ENCODE data around the gene NUP214.

The NUP214 gene

DNA sequence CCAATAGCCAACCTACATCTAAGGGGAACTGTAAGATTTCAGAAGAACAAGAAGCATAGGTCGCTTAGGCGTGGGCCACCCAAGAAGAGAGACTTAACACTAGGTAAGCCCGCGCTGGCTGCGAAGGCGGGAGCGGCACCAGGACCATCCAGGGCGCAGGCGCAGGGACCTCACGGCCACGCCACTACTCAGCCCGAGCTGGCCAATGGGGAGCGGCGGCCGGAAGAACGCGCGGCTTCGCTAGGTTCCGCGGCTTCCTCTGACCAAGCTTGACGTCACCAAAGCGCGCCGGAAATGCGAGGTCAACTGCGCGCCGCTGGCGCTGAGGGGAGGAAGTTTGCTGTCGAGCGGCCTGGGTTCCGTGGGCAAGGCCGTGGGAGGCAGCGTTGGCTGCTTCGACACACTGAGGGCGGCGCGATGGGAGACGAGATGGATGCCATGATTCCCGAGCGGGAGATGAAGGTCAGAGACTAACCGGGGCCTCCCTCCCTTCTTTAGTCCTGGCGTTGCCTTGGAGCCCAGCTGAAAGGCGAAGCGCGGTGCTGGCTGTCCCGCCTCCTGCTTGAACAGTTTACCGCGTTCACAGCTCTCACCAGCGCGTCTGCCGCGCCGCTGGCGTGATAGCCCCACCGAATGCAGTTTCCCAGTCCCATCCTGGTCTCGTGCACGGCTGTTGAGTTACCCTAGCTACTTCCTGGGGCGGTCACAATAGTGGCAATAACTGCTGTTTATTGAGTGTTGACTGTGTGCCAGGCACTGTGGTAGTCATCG, at the start of gene NUP214:
TSS of gene NUP214 (plus strand) at position 299 of the 771 bp plus-strand sequence. CDS start at position 418, 119 bp downstream.
- peak; percentile 97 for DNase-seq (ENCODE audit: low spot score)

DNA sequence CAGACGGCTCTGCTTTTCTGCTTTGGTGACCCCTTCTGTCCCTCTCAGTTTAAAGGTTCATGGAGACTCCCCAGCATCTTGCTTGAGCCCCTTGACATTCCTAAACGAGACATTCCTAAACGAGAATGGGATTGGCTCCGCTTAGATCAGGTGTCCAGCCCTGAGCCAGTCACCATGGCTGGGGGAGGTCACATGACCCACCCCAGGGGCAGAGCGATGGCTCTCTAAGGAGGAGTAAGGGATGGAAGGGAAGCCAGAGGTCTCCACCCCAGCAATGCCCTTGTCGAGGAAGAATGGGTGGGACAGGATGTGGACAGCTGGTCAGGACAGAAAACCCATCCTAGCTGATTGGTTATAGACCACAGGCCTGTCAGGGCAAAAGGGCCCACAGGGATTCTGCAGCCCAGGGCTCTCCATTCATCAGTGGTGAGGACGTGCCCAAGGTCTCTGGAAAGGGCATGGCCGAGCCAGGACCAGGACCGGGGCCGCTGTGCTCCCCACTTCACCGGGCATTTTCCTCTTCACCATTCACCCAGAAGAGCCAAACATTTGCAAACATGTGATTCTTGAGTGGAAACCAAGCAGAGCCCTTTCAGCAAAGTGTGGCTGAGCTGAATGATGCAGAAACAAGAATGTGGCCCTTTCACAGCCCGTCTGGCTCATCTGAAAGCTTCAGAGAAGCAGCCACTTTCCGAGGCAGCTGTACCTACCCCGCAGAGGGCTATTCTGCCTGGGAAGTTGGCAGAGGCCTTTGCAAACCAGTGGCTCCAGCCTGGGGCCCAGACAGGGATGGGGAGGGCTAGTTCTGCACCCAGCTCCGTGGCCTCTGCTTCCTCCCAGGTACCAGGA, 48.8 kb upstream of the NUP214 start:
- DNase-seq (ENCODE audit: low spot score) = no peak

DNA sequence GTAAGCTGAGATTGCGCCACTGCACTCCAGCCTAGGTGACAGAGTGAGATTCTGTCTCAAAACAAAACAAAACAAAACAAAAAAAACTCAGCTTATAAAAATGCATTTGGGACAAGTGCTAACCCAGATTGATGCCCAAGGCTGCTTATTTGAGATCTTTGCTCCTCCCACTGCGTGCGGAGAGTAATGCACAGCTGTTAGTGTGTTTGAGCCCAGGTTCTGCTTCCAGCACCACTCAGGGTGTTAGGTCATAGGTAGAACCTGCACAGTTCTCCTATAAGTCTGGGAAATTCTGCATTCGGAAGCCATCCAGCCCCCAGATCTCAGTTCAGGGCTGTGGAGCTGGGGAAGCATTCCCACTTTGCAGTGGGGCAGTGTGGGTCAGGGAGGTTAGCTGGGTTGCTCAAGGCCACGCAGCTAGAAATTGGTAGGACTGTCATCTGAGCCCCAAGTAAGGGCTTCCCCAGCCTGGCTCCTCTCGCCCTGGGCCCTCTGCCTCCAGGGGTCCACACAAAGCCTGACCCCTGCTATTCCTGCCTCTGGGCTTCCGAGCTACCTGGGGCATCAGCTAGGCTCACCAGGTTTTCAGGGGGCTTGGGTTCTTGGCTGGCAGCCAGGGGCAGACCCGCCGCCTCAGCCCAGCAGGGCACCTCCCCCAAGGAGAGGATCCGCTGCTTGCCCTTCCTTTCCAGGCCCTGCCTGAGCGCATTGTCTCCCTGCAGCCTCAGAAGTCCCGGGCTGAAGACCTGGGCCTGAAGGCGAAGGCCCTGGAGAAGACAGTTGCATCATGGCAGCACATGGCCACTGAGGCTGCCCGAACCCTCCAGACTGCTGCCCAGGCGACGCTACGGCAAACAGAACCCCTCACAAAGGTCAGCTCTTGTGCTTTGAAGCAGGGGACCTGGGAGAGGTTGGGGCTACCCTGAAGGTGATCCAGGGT, 46.7 kb upstream of the NUP214 start:
- DNase-seq (ENCODE audit: low spot score) = no peak

DNA sequence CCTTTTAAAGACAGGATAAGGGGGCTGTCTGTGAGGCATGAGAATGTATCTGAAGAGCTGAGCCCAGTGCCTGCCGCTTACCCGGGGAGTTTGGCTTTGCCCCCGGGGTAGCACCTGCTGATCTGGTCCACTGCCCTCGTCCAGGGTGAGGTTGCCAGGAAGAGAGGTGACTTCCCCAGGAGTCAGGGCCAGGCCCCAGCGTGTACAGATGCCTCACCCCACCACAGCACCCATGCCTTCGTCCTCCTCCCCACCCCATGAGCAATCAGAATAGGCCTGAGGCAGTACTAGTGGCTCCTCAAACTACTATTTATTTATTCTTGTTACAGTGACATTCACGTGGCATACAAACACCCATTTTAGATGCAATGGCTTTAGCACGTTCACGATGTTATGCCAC, 44.8 kb upstream of the NUP214 start:
- DNase-seq (ENCODE audit: low spot score) = no peak

DNA sequence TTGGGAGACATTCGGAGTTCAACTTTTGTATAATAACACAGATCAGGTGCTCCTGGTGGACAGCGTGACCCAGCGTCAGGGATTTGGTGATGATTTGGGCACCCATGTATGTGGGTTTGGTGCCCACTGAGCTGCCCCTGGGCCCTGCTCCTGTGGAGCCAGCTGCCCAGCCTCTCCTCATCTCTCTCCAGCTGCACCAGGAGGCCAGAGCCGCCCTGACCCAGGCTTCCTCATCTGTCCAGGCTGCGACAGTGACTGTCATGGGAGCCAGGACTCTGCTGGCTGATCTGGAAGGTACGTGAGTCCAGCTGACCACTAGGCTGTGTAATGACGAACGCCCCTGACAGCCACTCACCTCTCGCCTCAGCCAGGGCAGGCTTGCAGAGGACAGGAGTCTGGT, 43.5 kb upstream of the NUP214 start:
- no peak for DNase-seq (ENCODE audit: low spot score)

DNA sequence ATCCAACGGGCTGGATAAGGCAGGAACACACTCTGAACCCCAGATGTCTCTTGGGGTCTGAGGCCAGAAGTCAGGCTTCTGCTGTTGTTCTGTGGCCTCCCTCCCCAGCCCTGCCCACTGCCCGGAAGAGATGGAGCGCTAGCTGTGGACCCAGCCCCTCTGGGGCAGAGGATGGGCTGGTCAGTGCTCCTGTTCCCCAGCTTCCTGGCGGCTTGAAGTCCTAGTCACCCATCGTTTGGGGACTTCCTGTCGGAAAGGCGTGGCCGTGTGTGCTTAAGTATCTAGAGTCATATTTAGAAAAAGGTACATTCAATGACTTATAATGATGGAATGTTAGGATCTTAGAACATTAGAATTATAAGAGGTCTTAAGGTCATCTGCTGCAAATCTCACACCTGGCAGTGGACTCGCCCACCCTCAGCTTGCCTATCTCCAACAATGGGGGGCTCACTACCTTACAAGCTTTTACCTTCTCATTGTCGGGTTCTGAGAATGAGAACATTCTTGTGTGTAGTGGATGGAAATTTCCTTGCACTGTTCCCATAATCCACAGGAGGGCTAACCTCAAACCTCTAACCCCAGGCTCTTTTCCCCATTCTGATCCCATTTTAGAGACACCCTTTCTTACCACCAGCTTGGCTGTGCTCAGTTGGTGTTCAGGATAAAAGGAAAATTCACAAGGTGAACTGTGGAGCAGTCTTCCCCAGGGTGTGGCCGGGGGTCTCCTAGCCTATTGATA, 42.4 kb upstream of the NUP214 start:
- no peak for DNase-seq (ENCODE audit: low spot score)

DNA sequence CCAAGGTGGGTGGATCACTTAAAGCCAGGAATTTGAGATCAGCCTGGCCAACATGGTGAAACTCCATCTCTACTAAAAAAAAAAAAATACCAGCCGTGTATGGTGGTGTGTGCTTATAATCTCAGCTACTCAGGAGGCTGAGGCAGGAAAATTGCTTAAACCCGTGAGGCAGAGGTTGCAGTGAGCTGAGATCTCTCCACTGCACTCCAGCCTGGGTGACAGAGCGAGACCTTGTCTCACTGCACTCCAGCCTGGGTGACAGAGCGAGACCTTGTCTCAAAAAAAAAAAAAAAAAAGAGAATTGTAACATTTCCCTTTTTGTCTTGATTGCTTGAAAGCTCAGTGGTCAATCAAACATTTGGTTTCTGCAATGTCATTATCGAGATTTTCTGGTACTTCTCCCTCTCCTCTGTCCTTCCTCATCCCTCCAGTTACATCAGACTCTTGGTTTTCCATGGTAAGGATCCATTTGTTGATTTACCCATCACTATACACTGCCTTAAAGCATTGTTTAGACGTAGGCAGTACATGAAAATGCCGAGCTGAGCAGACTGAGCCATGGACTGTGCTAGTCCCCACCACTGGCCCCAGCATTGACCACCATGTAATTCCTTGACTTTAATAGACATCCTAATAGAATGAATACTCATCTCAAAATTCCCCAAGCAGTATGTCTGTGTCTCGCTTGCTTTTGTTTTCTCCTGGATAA, 40.6 kb upstream of the NUP214 start:
- no peak for DNase-seq (ENCODE audit: low spot score)

DNA sequence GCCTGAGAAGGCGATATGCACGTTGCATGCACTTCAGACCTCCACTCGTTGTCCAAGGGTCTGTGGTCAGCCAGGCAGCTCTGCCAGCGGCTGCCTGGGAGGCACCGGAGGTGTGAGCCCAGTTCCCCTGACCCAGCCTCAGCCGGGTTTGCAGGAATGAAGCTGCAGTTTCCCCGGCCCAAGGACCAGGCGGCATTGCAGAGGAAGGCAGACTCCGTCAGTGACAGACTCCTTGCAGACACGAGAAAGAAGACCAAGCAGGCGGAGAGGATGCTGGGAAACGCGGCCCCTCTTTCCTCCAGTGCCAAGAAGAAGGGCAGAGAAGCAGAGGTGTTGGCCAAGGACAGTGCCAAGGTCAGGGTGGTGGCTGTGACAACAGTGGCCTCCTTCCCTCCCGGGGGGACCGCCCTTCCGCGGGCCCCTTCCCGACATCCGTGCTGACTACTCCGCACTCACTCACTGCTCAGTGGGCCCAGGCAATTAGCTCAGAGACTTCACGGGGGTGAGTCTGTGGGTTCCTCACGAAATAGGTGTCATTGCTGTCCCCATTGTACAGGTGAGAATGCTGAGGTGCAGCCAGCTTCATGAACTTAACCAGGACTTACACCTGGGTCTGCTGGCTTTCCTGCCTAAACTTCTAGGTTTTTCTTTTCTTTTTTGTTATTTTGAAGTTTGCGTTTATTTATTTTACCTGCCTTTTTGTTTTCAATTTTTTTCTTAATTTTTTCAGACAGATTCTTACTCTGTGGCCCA, 39.8 kb upstream of the NUP214 start:
- DNase-seq (ENCODE audit: low spot score) = no peak

DNA sequence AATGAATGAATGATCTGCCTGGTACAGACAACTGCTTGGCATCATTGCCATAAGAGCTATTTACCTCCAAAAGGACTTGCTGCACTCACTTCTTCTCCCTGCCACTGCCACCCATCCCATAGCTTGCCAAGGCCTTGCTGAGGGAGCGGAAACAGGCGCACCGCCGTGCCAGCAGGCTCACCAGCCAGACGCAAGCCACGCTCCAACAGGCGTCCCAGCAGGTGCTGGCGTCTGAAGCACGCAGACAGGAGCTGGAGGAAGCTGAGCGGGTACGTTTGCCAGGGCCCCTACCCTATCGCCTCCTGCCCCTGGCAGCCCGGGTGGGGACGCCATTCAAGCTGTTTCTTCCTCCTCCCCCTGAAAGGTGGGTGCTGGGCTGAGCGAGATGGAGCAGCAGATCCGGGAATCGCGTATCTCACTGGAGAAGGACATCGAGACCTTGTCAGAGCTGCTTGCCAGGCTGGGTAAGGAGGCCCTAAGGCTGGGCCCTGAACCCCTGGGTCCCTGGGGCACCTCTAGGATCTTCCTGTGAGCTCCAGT, 38.0 kb upstream of the NUP214 start:
- no peak for DNase-seq (ENCODE audit: low spot score)

- no peak for DNase-seq (ENCODE audit: low spot score)
These were observed 35.2 kb upstream of the NUP214 start for GRCh38 chr9:131090025-131090787.

GRCh38 chr9:131091352-131091992, 33.9 kb upstream of the NUP214 start:
- DNase-seq (ENCODE audit: low spot score) = no peak

GRCh38 chr9:131092030-131092429, 33.4 kb upstream of the NUP214 start:
- no peak for DNase-seq (ENCODE audit: low spot score)

GRCh38 chr9:131092548-131093440, 32.6 kb upstream of the NUP214 start:
- no peak for DNase-seq (ENCODE audit: low spot score)

DNA sequence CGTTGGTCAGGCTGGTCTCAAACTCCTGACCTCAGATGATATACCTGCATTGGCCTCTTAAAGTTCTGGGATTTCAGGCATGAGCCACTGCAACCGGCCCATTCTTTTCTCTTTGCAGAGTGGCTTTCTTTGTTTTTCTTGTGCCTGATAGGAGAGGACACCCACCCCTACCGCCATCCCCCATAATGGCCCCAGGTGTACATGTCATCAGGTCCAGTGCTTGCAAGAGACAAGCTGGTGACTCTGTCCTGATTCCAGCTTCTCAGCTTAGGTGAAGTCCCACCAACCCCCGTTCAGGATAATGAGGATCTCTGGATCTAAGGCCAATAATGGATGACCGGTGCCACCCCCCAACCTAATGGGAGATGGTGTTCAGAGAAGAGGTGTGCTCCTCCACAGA, 31.4 kb upstream of the NUP214 start:
- no peak for DNase-seq (ENCODE audit: low spot score)

GRCh38 chr9:131094622-131095021, 30.8 kb upstream of the NUP214 start:
- DNase-seq (ENCODE audit: low spot score) = no peak

DNA sequence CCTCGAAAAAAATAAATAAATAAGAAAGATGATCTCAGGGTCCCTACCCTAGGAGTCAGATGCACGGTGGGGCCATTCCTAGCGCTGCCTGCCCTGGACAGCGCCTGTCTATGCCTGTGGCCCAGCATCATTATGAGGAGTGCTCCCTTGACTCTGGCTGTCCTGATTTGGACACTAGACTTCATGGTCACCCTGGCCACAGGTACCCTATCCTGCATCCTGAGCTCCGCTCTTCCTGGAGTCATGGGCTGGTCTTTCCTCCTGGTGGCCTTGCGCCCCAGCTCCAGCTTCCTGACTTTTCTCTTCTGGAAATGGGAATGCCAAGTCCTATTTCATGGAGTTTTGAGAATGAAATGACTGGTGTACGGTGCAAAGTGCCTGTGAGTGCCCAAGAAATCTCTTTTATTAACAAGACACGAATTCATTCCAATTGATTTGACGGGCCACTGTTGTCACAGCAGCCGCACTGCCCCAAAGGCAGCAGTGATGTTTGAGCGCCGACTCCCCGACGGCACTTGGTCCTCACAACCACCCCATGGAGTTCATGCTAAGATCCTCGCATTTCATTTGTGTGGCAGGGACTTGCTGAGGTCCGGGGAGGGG, 29.6 kb upstream of the NUP214 start:
- DNase-seq (ENCODE audit: low spot score) = no peak
